WI38 (cell line): Measurements from ENCODE around the gene DPYSL3.

Experiments used
- H3K4me3 ChIP-seq: 2 replicates; pipeline ENCODE4 v1.5.1; 2011; ENCODE audit warnings: low read depth, mild to moderate bottlenecking, control low read depth, low read length
- TF ChIP-seq, protein P1 (sequence below): IDR thresholded peaks from 2 replicates; pipeline ENCODE4 v1.5.1; 2012; ENCODE audit warnings: low read depth, mild to moderate bottlenecking, control low read depth, low read length

Gene DPYSL3

DNA sequence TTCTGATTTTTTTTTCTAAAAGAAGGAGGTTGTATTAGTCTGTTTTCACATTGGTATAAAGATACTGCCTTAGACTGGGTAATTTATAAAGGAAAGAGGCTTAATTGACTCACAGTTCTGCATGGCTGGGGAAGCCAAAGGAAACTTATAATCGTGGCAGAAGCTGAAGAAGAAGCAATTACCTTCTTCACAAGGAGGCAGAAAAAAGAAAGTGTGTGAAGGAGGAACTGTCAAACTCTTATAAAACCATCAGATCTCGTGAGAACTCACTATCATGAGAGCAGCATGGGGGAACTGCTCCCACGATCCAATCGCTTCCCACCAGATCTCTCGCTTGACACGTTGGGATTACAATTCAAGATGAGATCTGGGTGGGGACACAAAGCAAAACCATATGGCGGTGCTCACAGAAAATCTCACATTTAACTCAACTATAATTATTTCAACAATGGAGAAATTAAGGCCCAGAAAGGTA lies 27.1 kb downstream of the DPYSL3 start:
- H3K4me3 ChIP-seq = no peak overlapping the region
- TF ChIP-seq, protein P1, sequence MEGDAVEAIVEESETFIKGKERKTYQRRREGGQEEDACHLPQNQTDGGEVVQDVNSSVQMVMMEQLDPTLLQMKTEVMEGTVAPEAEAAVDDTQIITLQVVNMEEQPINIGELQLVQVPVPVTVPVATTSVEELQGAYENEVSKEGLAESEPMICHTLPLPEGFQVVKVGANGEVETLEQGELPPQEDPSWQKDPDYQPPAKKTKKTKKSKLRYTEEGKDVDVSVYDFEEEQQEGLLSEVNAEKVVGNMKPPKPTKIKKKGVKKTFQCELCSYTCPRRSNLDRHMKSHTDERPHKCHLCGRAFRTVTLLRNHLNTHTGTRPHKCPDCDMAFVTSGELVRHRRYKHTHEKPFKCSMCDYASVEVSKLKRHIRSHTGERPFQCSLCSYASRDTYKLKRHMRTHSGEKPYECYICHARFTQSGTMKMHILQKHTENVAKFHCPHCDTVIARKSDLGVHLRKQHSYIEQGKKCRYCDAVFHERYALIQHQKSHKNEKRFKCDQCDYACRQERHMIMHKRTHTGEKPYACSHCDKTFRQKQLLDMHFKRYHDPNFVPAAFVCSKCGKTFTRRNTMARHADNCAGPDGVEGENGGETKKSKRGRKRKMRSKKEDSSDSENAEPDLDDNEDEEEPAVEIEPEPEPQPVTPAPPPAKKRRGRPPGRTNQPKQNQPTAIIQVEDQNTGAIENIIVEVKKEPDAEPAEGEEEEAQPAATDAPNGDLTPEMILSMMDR = no peak

DNA sequence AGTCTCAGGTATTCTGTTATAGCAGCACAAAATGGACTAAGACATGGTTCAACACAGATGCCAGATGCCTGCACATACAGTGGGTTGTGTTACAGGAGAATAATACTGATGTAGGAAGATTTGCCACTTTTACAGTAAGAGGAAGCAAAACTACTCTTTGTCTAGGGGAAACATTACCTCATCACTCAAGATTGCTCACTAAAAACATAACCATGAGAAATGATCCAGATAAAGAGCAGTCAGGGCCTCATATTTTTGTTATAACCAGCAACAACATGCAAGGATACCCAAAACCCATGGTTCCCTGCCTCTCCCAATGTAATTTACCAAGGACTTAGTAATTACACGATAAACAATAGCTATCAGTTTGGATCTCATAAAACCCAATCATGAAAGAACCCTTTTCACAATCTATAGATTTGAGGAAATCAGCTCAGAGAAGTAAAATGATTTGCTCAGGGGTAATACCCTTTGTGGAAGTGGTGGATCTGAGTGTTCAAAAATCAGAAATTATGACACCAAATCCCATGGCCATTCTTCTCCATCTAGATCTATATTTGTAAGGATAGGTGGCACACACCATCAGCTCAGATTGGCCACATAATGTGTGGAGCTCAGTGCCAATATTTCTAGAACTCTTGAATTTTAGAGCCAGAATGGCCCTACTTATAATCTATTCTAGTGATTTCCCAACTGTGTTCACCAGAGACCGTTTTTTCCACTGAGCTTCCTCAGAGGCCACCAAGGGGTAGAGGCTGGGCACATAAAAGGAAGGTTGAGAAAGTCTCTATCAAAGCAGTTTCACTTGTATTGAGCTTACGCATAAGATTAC lies 27.8 kb downstream of the DPYSL3 start:
- no peak overlapping the region for H3K4me3 ChIP-seq
- TF ChIP-seq, protein P1 = no peak

GRCh38 chr5:147481376-147481775 lies 28.5 kb downstream of the DPYSL3 start:
- no peak overlapping the region for H3K4me3 ChIP-seq
- TF ChIP-seq, protein P1 = no peak

GRCh38 chr5:147479949-147480348 lies 29.9 kb downstream of the DPYSL3 start:
- TF ChIP-seq, protein P1 = no peak
- H3K4me3 ChIP-seq = no peak overlapping the region

DNA sequence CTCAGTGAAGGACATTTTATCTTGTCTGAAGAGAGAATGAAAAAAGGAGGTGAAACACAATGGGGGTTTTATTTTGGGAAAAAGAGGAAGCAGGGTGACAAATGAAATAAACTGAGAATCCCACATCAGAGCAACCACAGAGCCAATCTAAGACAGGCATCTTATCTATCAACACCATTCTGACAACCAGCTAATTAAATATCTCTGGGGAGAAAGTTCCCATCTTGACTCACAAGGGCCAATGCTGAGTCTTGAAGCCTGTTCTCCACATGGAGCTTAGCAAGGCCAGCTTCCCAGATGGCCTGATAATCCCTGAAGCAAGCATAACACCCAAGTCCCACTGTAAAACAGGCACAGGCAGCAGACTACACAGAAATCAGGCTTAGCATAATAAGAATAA lies 30.4 kb downstream of the DPYSL3 start:
- TF ChIP-seq, protein P1 = no peak
- H3K4me3 ChIP-seq = no peak overlapping the region

DNA sequence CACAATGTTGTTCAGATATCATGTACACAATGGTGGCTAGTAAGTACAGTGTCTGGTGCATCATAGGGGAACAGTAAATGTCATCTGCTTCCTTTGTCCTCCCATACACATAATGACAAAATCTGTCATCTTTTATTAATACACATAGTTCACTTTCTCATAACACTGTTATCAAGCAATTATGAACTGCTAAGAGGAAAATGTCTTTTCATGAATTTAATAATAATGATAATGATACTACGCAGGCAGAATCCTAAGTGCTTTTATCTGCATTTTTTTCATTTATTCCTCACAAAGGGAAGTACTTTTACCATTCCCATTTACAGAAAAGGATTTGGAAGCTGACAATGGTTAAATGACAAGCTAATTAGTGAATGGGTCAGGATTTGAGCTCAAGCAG lies 35.7 kb downstream of the DPYSL3 start:
- H3K4me3 ChIP-seq = no peak overlapping the region
- TF ChIP-seq, protein P1 = no peak

- TF ChIP-seq, protein P1 = no peak
These were observed 37.0 kb downstream of the DPYSL3 start for GRCh38 chr5:147472664-147473475.

More at GRCh38 chr5:147472664-147473475, 37.0 kb downstream of the DPYSL3 start:
- no peak overlapping the region for H3K4me3 ChIP-seq
